GM19328 (cell line): ENCODE measurements around the gene CSAG3.

Experiments
- ATAC-seq: cut with Tn5 transposase; IDR thresholded peaks from one replicate; pipeline ENCODE4 v1.9.1; 2021; ENCODE audit warnings: mild to moderate bottlenecking, moderate library complexity; ENCODE audit not compliant: unreplicated experiment

The CSAG3 gene

GRCh38 chrX:152806035-152806434 lies 47.0 kb downstream of the CSAG3 start:
- ATAC-seq: no peak
